GM21619 (cell line): ENCODE measurements around the gene DCAF4.
"Not testable (repeated sequence)": the region's sequence is repeated elsewhere in the genome, so short reads cannot be mapped to it uniquely, and the experiment has no call there.

Source experiments
- ATAC-seq: cut with Tn5 transposase; IDR thresholded peaks from one replicate; pipeline ENCODE4 v1.9.1; 2021; ENCODE audit not compliant: unreplicated experiment

The DCAF4 gene

GRCh38 chr14:72966038-72966437, 39.8 kb downstream of the DCAF4 start:
- no peak for ATAC-seq

DNA sequence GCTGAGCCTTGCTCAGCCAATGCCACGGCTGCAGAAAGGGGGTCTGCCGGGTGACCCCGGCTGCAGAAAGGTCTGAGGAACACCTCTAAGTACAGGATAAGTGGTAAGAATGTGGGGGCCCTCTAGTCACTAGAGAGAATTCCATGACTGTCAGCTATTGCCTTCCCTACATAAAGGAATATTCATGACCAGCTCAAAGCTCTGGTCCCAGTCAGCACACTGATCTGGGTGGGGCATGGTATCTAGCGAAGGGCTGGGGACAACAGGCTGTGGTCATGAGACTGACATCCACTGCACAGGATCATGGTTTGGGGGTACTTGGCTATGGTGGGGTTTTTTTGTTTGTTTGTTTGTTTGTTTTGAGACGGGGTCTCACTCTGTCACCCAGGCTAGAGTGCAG, 42.1 kb downstream of the DCAF4 start:
- ATAC-seq = no peak

- no peak for ATAC-seq
Measured at GRCh38 chr14:72970058-72970630, 43.9 kb downstream of the DCAF4 start.

DNA sequence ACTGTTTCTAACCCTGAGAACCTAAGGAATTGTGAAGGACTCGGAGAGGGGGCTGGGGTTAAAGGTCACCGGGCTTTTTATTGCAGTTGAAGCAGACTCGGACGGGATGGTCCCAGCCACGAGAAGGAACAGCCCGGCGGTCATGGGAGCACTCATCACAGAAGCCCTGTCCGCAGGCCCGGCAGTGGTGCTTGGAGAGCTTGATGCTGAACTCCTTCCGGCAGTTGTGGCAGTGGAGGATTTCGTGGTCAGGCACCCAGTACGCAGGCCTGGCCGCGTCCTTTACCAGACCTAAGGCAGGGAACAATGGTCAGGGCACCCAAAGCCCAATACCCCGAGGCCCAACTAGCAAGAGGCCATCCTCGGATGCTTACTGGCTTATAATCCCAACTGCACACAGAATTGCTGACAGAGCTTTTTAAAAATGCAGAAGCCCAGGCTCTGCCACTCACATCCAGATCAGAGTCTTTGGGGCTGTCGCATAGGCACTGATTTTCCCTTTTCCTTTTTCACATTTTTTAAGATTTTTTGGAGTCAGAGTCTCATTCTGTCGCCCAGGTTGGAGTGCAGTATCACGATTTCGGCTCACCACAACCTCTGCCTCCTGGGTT, 44.7 kb downstream of the DCAF4 start:
- no peak for ATAC-seq

DNA sequence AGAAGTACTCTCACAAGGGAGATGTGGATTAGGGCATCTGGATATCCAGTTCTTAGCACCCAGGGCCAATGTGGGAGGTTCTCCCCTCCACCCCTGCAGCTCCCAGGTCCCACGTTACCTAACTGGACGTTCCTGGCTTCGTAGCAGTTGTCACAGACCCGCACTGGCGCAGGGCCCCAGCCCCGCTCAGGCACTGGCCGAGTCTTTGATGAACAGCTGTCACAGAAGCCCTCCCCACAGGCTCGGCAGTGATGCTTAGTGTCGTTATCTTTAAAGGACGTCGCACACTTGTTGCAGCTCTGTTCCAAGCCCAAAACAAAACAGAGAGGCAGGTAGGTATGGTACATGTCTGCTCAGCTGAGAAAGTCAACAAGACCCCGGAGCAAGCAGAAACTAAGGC, 48.4 kb downstream of the DCAF4 start:
- ATAC-seq = no peak

- ATAC-seq = no peak
Measured at GRCh38 chr14:72975770-72976169, 49.5 kb downstream of the DCAF4 start.

- ATAC-seq = no peak
Measured at GRCh38 chr14:72978856-72979255, 52.6 kb downstream of the DCAF4 start.

DNA sequence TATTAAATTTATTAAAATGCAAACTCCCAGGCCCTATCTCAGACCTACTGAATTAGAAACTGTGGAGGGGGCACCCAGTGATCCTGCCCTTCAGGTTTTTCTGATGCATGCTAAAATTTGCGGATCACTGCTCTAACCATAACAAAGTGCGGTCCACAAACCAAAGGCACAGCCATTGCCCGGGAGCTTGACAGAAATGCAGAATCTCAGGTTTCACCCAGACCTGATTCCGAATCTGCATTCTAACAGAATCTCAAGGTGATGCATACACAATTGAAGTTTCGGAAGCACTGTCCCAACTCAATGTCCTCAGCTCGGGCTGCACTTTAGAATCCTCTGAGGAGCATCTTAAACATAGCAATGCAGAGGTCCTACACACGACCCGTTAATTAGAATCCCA, 54.6 kb downstream of the DCAF4 start:
- no peak for ATAC-seq

GRCh38 chr14:72982146-72982708, 56.0 kb downstream of the DCAF4 start:
- ATAC-seq = no peak

GRCh38 chr14:72986214-72986613, 60.0 kb downstream of the DCAF4 start:
- no peak for ATAC-seq

GRCh38 chr14:72986857-72987256, 60.6 kb downstream of the DCAF4 start:
- no peak for ATAC-seq

DNA sequence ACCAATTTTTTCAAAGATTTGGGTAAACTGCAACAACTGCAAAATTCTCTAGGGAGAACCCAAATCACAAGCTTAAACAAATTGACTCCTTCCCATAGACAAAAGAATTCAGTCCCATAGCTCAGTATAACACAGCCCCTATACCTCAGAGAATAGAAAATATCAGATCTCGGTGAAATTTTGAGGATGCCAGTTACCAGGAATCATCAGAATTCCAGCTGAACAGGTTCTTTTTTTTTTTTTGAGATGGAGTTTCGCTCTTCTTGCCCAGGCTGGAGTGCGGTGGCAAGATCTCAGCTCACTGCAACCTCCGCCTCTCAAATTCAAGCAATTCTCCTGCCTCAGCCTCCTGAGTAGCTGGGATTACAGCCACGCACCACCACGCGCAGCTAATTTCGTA, 63.9 kb downstream of the DCAF4 start:
- no peak for ATAC-seq

- ATAC-seq = no peak
Measured at GRCh38 chr14:72996916-72997315, 70.7 kb downstream of the DCAF4 start.

- no peak for ATAC-seq
Measured at GRCh38 chr14:72998252-72998903, 72.1 kb downstream of the DCAF4 start.

GRCh38 chr14:72999316-72999715, 73.1 kb downstream of the DCAF4 start:
- ATAC-seq = no peak

DNA sequence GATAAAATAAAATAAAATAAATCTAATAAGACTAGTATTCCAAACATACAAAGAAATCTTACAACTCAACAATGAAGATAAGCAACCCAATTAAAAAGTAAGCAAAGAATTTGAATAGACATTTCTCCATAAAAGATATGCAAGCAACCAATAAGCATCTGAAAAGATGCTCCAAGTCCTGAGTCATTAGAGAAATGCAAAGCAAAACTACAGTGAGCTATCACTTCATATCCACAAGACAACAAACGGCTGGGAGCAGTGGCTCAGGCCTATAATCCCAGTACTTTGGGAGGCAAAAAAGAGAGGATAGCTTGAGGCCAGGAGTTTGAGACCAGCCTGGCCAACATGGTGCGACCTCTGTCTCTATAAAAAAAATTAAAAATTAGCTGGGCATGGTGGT, 73.8 kb downstream of the DCAF4 start:
- ATAC-seq = no peak

DNA sequence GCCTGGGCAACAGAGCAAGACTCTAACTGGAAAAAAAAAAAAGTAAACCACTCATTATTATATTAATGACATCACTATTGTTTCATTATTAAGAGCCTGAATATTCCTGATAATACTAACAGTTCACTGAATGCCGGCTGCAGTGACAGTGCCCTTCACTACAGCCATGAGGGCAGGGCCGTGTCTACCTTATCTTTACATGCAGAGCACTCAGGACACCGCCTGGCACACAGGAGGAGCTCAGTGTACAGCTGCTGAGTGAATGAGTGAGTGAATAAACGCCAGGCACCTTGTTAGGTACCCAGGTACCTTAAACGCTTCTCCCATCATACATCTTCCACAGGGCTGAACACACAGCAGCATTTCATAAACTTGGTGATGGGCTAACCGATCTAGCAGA, 77.4 kb downstream of the DCAF4 start:
- ATAC-seq = no peak

GRCh38 chr14:73004641-73005040, 78.4 kb downstream of the DCAF4 start:
- ATAC-seq = not testable (repeated sequence)

GRCh38 chr14:73007835-73008234, 81.6 kb downstream of the DCAF4 start:
- no peak for ATAC-seq

DNA sequence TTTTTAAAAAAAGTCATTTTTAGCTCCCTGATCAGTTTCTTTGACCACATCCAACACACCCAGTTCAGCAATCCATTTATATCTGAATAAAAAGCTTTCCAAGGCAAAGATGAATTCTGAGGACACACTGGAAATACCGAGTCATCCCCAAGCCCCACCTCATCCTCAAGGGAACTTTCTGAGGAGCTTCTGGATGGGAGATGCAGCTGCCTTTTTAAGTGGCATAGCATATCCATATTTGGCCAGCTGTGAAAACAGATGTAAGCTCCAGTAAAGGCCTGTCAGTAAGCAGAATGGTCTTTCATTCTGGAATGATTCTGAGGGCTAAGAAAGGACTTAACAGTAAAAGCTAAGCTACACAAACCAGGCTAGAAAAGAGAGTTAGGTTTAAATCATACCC, 82.2 kb downstream of the DCAF4 start:
- no peak for ATAC-seq
